ENCODE data around the gene STK26. TPM values are rescaled to one million over a fixed set of nuclear protein-coding genes. Genes with fewer than 3 reads are reported as not detected.

Gene STK26
- total RNA-seq, 4 donors from 2014 or later = 0.58 to 3.1 (median 0.86) TPM

- no peak overlapping the region for H3K4me3 ChIP-seq
- no peaks in the 10 kb centered on the region for H3K4me1 ChIP-seq
- no peaks in the 10 kb centered on the region for H3K36me3 ChIP-seq
- intact Hi-C loops (cut with DNase I; ENCODE audit: low total_unique reads) (no loop called here), in situ Hi-C loops (cut with MboI; ENCODE audit: low sequenced_read_pairs in 4 of 4) (no loop called here)
- no peak for ATAC-seq
- H3K27me3 ChIP-seq = no peaks in the 10 kb centered on the region
- no peak overlapping the region for H3K27ac ChIP-seq
- no peak for DNase-seq
- TF ChIP-seq CTCF (IDR thresholded peaks at IDR 0.05 in 4 of 5, conservative IDR thresholded peaks at IDR 0.05 in 1 of 5) (no peak), POLR2A (IDR thresholded peaks at IDR 0.05) (no peak)
- no peaks in the 10 kb centered on the region for H3K9me3 ChIP-seq
Observed at GRCh38 chrX:131985526-131986049, 37.5 kb upstream of the STK26 start.

GRCh38 chrX:131987252-131987651, 35.9 kb upstream of the STK26 start:
- TF ChIP-seq POLR2A (IDR thresholded peaks at IDR 0.05) (no peak), CTCF (IDR thresholded peaks at IDR 0.05 in 4 of 5, conservative IDR thresholded peaks at IDR 0.05 in 1 of 5) (no peak)
- H3K36me3 ChIP-seq = no peaks in the 10 kb centered on the region
- in situ Hi-C loops (cut with MboI; ENCODE audit: low sequenced_read_pairs in 4 of 4) (no loop called here), intact Hi-C loops (cut with DNase I; ENCODE audit: low total_unique reads) (no loop called here)
- DNase-seq (no peak), ATAC-seq (no peak)
- no peaks in the 10 kb centered on the region for H3K9me3 ChIP-seq
- H3K27ac ChIP-seq = no peak overlapping the region
- H3K27me3 ChIP-seq = no peaks in the 10 kb centered on the region
- no peaks in the 10 kb centered on the region for H3K4me1 ChIP-seq
- H3K4me3 ChIP-seq = no peak overlapping the region

GRCh38 chrX:131988236-131988635, 34.9 kb upstream of the STK26 start:
- H3K4me3 ChIP-seq = no peak overlapping the region
- H3K36me3 ChIP-seq = no peaks in the 10 kb centered on the region
- TF ChIP-seq POLR2A (IDR thresholded peaks at IDR 0.05) (no peak), CTCF (IDR thresholded peaks at IDR 0.05 in 4 of 5, conservative IDR thresholded peaks at IDR 0.05 in 1 of 5) (no peak)
- DNase-seq (no peak), ATAC-seq (no peak)
- H3K27ac ChIP-seq = no peak overlapping the region
- H3K9me3 ChIP-seq = no peaks in the 10 kb centered on the region
- in situ Hi-C loops (cut with MboI; ENCODE audit: low sequenced_read_pairs in 4 of 4) (no loop called here), intact Hi-C loops (cut with DNase I; ENCODE audit: low total_unique reads) (no loop called here)
- no peaks in the 10 kb centered on the region for H3K27me3 ChIP-seq
- no peaks in the 10 kb centered on the region for H3K4me1 ChIP-seq

GRCh38 chrX:132001127-132001526, 22.0 kb upstream of the STK26 start:
- Histone ChIP-seq H3K4me3 (no peak overlapping the region), H3K36me3 (no peaks in the 10 kb centered on the region), H3K9me3 (no peaks in the 10 kb centered on the region), H3K27ac (no peak overlapping the region), H3K27me3 (no peaks in the 10 kb centered on the region), H3K4me1 (no peaks in the 10 kb centered on the region)
- DNase-seq = no peak
- in situ Hi-C loops (cut with MboI; ENCODE audit: low sequenced_read_pairs in 4 of 4) = no loop called here
- TF ChIP-seq POLR2A (IDR thresholded peaks at IDR 0.05) (no peak), CTCF (IDR thresholded peaks at IDR 0.05 in 4 of 5, conservative IDR thresholded peaks at IDR 0.05 in 1 of 5) (no peak)
- intact Hi-C loops (cut with DNase I; ENCODE audit: low total_unique reads) = no loop called here
- ATAC-seq = no peak

GRCh38 chrX:132004728-132005127, 18.4 kb upstream of the STK26 start:
- no peaks in the 10 kb centered on the region for H3K36me3 ChIP-seq
- no peak for DNase-seq
- H3K27ac ChIP-seq = no peak overlapping the region
- in situ Hi-C loops (cut with MboI; ENCODE audit: low sequenced_read_pairs in 4 of 4) = no loop called here
- H3K9me3 ChIP-seq = no peaks in the 10 kb centered on the region
- ATAC-seq = no peak
- H3K27me3 ChIP-seq = peaks cover 0 to 6% (median 0%) of the 10 kb centered on the region in 3 donors
- intact Hi-C loops (cut with DNase I; ENCODE audit: low total_unique reads) = no loop called here
- no peaks in the 10 kb centered on the region for H3K4me1 ChIP-seq
- no peak overlapping the region for H3K4me3 ChIP-seq
- TF ChIP-seq CTCF (IDR thresholded peaks at IDR 0.05 in 4 of 5, conservative IDR thresholded peaks at IDR 0.05 in 1 of 5) (no peak), POLR2A (IDR thresholded peaks at IDR 0.05) (no peak)

Data from gastrocnemius medialis (tissue), 4 donors.